VCaP (cell line): Measurements from ENCODE around the gene TBX6.

ENCODE experiments used
- H3K27ac ChIP-seq: fragments of 450-650 bp; 2 replicates; pipeline ENCODE4 v1.5.1; 2017
- CTCF ChIP-seq: fragments of 450-650 bp; conservative IDR thresholded peaks from 2 replicates; pipeline ENCODE4 v1.5.1; 2017; ENCODE audit warnings: mild to moderate bottlenecking, moderate library complexity

The TBX6 gene

GRCh38 chr16:30091474-30092372 lies at the start of gene TBX6:
TSS of gene TBX6 (minus strand) at chr16:30091924. CDS start at chr16:30091193, 731 bp downstream.
- peak within 1 kb of the TSS; percentile 54; the same call in 1 of the 2 replicates for H3K27ac ChIP-seq
- peak; percentile 77 for TF ChIP-seq CTCF

- H3K27ac ChIP-seq, result no peak overlapping the region
- no peak for TF ChIP-seq CTCF
These were observed 48.1 kb upstream of the TBX6 start for GRCh38 chr16:30139583-30140481.

GRCh38 chr16:30137897-30138296 lies 46.2 kb upstream of the TBX6 start:
- TF ChIP-seq CTCF, result no peak
- no peak overlapping the region for H3K27ac ChIP-seq

GRCh38 chr16:30136971-30137605 lies 45.4 kb upstream of the TBX6 start:
- no peak overlapping the region for H3K27ac ChIP-seq
- TF ChIP-seq CTCF, result no peak

- no peak overlapping the region for H3K27ac ChIP-seq
- no peak for TF ChIP-seq CTCF
These were observed 40.9 kb upstream of the TBX6 start for GRCh38 chr16:30132591-30132990.

GRCh38 chr16:30131869-30132475 lies 40.2 kb upstream of the TBX6 start:
- TF ChIP-seq CTCF, result no peak
- no peak overlapping the region for H3K27ac ChIP-seq
